Activated CD8-positive, alpha-beta T cell treated with anti-CD3 and anti-CD28 coated beads for 36 hours (primary cell): ENCODE results near the gene NIPBL. TPM values are rescaled to one million over a fixed set of nuclear protein-coding genes. Genes with fewer than 3 reads are reported as not detected.
"Not testable (repeated sequence)": the region's sequence is repeated elsewhere in the genome, so short reads cannot be mapped to it uniquely, and the experiment has no call there.

Source experiments
- ATAC-seq: fragments of 200-7000 bp; cut with Tn5 transposase; one replicate; pipeline ENCODE4 v1.10.0; 2021; ENCODE audit warnings: mild to moderate bottlenecking, moderate library complexity
- CTCF ChIA-PET: fragments of 350-600 bp; sonication (Branson Sonifier 250); formaldehyde crosslinking; loops from one replicate; lab custom pipeline; 2021; ENCODE audit warnings: antibody characterized with exemption; lab: Charles Lee
- POLR2A ChIA-PET: fragments of 350-600 bp; sonication (Branson Sonifier 250); formaldehyde crosslinking; loops from one replicate; lab custom pipeline; 2021; ENCODE audit warnings: antibody characterized with exemption; lab: Charles Lee
- DNase-seq: peaks from one replicate; pipeline ENCODE4 v3.0.0-alpha.2; 2020
- H3K27ac Mint-ChIP-seq: one replicate; pipeline ENCODE4 v1.8.0; 2021; ENCODE audit warnings: mild to moderate bottlenecking, mixed read lengths
- H3K27me3 Mint-ChIP-seq: one replicate; pipeline ENCODE4 v1.8.0; 2021; ENCODE audit warnings: mixed read lengths
- H3K36me3 Mint-ChIP-seq: one replicate; pipeline ENCODE4 v1.8.0; 2021; ENCODE audit warnings: low read depth, mixed read lengths
- H3K4me1 Mint-ChIP-seq: one replicate; pipeline ENCODE4 v1.8.0; 2021; ENCODE audit warnings: low read depth, mixed read lengths
- H3K4me3 Mint-ChIP-seq: one replicate; pipeline ENCODE4 v1.8.0; 2021; ENCODE audit warnings: mild to moderate bottlenecking, moderate library complexity, mixed read lengths
- H3K9me3 Mint-ChIP-seq: one replicate; pipeline ENCODE4 v1.8.0; 2021; ENCODE audit warnings: mixed read lengths
- CTCF ChIP-seq: fragments of 200-600 bp; IDR thresholded peaks from one replicate; pipeline ENCODE4 v1.8.0; 2022; ENCODE audit warnings: antibody characterized with exemption, mild to moderate bottlenecking
- intact Hi-C: fragments of 100-400 bp; cut with micrococcal nuclease; formaldehyde crosslinking; loops from one replicate; pipeline ENCODE4 v1.10.0; 2022
- total RNA-seq, 2 experiments: library from RNA; stranded (reverse); gene quantifications; one replicate each; pipeline ENCODE4 v1.2.3, GENCODE V29; 2021

The NIPBL gene
- total RNA-seq, 2 experiments from 2014 or later, result 39.6 to 40.2 TPM

DNA sequence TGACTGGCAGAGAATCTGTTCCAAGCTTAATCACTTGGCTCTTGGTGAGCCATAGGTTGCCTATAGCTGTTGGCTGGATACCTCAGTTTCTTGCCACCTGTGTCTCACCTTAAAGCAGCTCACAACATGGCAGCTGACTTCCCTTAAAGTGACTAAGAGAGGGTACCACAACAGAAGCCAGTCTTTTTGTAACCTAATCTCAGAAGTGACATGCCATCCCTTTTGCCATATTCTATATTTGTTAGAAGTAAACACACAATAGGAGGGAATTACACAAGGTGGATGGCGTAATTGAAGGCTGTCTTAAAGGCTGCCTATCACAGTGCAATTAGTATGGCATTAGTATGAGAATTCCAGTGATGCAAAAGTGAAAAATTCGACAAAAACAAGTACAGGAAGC is 28.1 kb downstream of the NIPBL start:
- Mint-ChIP-seq H3K27me3 (no peaks in the 10 kb centered on the region), H3K4me1 (peaks cover 68% of the 10 kb centered on the region), H3K27ac (peak overlapping the region; percentile 60), H3K36me3 (peaks cover 26% of the 10 kb centered on the region), H3K4me3 (no peak overlapping the region), H3K9me3 (peaks cover 28% of the 10 kb centered on the region)
- ATAC-seq (peak; percentile 58), DNase-seq (no peak)
- POLR2A ChIA-PET, result no interaction called here
- intact Hi-C loops, result no loop called here
- CTCF ChIA-PET, result no interaction called here
- no peak for TF ChIP-seq CTCF

- Mint-ChIP-seq H3K27ac (no peak overlapping the region), H3K4me1 (peaks cover 43% of the 10 kb centered on the region), H3K27me3 (no peaks in the 10 kb centered on the region), H3K36me3 (peaks cover 9% of the 10 kb centered on the region), H3K9me3 (peaks cover 3% of the 10 kb centered on the region), H3K4me3 (no peak overlapping the region)
- intact Hi-C loops, result no loop called here
- ATAC-seq (no peak), DNase-seq (no peak)
- TF ChIP-seq CTCF, result no peak
- ChIA-PET CTCF (interaction anchor here (0.7 kb wide), 1 partner anchor 33 kb away, joined by 3 read pairs; the partner anchor contains the start of gene NIPBL), POLR2A (no interaction called here)
Observed at GRCh38 chr5:36908544-36909260, 32.1 kb downstream of the NIPBL start.

- ChIA-PET CTCF (interaction anchor here (1.0 to 1.2 kb wide), 2 partner anchors 13 to 40 kb away, joined by 3 to 4 read pairs; no protein-coding TSS in a partner anchor), POLR2A (no interaction called here)
- no peak for TF ChIP-seq CTCF
- ATAC-seq (no peak), DNase-seq (no peak)
- no peak overlapping the region for H3K4me3 Mint-ChIP-seq
- H3K27ac Mint-ChIP-seq, result no peak overlapping the region
- peaks cover 4% of the 10 kb centered on the region for H3K9me3 Mint-ChIP-seq
- intact Hi-C loops, result no loop called here
- H3K27me3 Mint-ChIP-seq, result no peaks in the 10 kb centered on the region
- peaks cover 4% of the 10 kb centered on the region for H3K36me3 Mint-ChIP-seq
- peaks cover 45% of the 10 kb centered on the region for H3K4me1 Mint-ChIP-seq
Observed at GRCh38 chr5:36915653-36916052, 39.1 kb downstream of the NIPBL start.

GRCh38 chr5:36916614-36917013 is 40.0 kb downstream of the NIPBL start:
- not testable (repeated sequence) for H3K27ac Mint-ChIP-seq, H3K36me3 Mint-ChIP-seq
- peaks cover 51% of the 10 kb centered on the region for H3K4me1 Mint-ChIP-seq

GRCh38 chr5:36917358-36917757 is 40.8 kb downstream of the NIPBL start:
- DNase-seq, ATAC-seq, H3K27me3 Mint-ChIP-seq, POLR2A ChIA-PET, H3K9me3 Mint-ChIP-seq, CTCF ChIA-PET, H3K4me3 Mint-ChIP-seq, H3K36me3 Mint-ChIP-seq, H3K27ac Mint-ChIP-seq, intact Hi-C loops: not testable (repeated sequence)
- peaks cover 51% of the 10 kb centered on the region for H3K4me1 Mint-ChIP-seq

More at GRCh38 chr5:36916614-36917013, 40.0 kb downstream of the NIPBL start:
- DNase-seq, POLR2A ChIA-PET, H3K9me3 Mint-ChIP-seq, CTCF ChIA-PET, H3K27me3 Mint-ChIP-seq, intact Hi-C loops, H3K4me3 Mint-ChIP-seq, ATAC-seq: not testable (repeated sequence)

GRCh38 chr5:36919238-36919637 is 42.7 kb downstream of the NIPBL start:
- intact Hi-C loops, result no loop called here
- Mint-ChIP-seq H3K27ac (no peak overlapping the region), H3K4me3 (no peak overlapping the region), H3K9me3 (peaks cover 4% of the 10 kb centered on the region), H3K36me3 (peaks cover 4% of the 10 kb centered on the region), H3K27me3 (no peaks in the 10 kb centered on the region), H3K4me1 (peaks cover 47% of the 10 kb centered on the region)
- no peak for ATAC-seq
- TF ChIP-seq CTCF, result no peak
- ChIA-PET CTCF (no interaction called here), POLR2A (no interaction called here)
- no peak for DNase-seq
